SU-DHL-6 (cell line): ENCODE results near the gene MBD3L2B.
"Not testable (repeated sequence)": the region's sequence is repeated elsewhere in the genome, so short reads cannot be mapped to it uniquely, and the experiment has no call there.

Experiments
- H2AFZ ChIP-seq: fragments of 200-600 bp; sonication (generic); 2 replicates; pipeline ENCODE4 v1.6.1; 2014; ENCODE audit warnings: low read depth, mild to moderate bottlenecking, moderate library complexity, mixed read lengths, antibody characterized with exemption, low read length; ENCODE audit not compliant: severe bottlenecking
- H3F3A ChIP-seq: fragments of 200-600 bp; shearing (Covaris generic); 2 replicates; pipeline ENCODE4 v1.6.0; 2016; ENCODE audit warnings: antibody characterized with exemption, mild to moderate bottlenecking; ENCODE audit not compliant: insufficient read depth
- H3K27ac ChIP-seq: fragments of 200-600 bp; sonication (generic); 2 replicates; pipeline ENCODE4 v1.5.1; 2016; ENCODE audit warnings: low read depth, mild to moderate bottlenecking, low read length, moderate library complexity, mixed read lengths
- H3K27me3 ChIP-seq: fragments of 200-600 bp; sonication (generic), shearing (Covaris generic); 2 replicates; pipeline ENCODE4 v1.6.0; 2014; ENCODE audit warnings: mild to moderate bottlenecking, low read length
- H3K36me3 ChIP-seq: fragments of 200-600 bp; sonication (generic); 2 replicates; pipeline ENCODE4 v1.6.1; 2014; ENCODE audit warnings: mild to moderate bottlenecking, low read length, mixed read lengths
- H3K4me2 ChIP-seq: fragments of 300-600, 200-600 bp; shearing (Covaris generic), sonication (generic); 2 replicates; pipeline ENCODE4 v1.6.0; 2014; ENCODE audit warnings: low read length, low read depth, mild to moderate bottlenecking; ENCODE audit not compliant: poor library complexity, severe bottlenecking
- H3K4me3 ChIP-seq: fragments of 200-600 bp; sonication (generic); 2 replicates; pipeline ENCODE4 v1.5.1; 2014; ENCODE audit warnings: antibody characterized with exemption, low read length, mild to moderate bottlenecking, mixed read lengths; ENCODE audit not compliant: insufficient read depth, poor library complexity, severe bottlenecking
- H3K79me2 ChIP-seq: fragments of 200-600 bp; sonication (generic); 2 replicates; pipeline ENCODE4 v1.6.1; 2014; ENCODE audit warnings: mild to moderate bottlenecking, low read length, moderate library complexity; ENCODE audit not compliant: insufficient read depth
- H3K9ac ChIP-seq: fragments of 200-600 bp; sonication (generic); 2 replicates; pipeline ENCODE4 v1.7.0; 2014; ENCODE audit warnings: mild to moderate bottlenecking, low read length
- H3K9me2 ChIP-seq: fragments of 200-600 bp; sonication (generic); replicated peaks from 2 replicates; pipeline ENCODE4 v1.6.1; 2014; ENCODE audit warnings: low read length; ENCODE audit not compliant: insufficient read depth
- H3K9me3 ChIP-seq: fragments of 200-600 bp; sonication (generic); 2 replicates; pipeline ENCODE4 v1.6.1; 2014; ENCODE audit warnings: low read length, mixed read lengths; ENCODE audit not compliant: insufficient read depth
- H4K20me1 ChIP-seq: fragments of 200-600 bp; sonication (generic); 2 replicates; pipeline ENCODE4 v1.6.1; 2014; ENCODE audit warnings: low read depth, mild to moderate bottlenecking, antibody characterized with exemption, low read length, moderate library complexity, mixed read lengths
- EZH2phosphoT487 ChIP-seq: fragments of 200-600 bp; sonication (generic), shearing (Covaris generic); conservative IDR thresholded peaks from 2 replicates; pipeline ENCODE4 v1.6.1; 2018; ENCODE audit warnings: mild to moderate bottlenecking, antibody characterized with exemption, low read length, moderate library complexity, mixed read lengths
- TF ChIP-seq, protein P1 (sequence below): fragments of 200-600 bp; sonication (generic); IDR thresholded peaks from one replicate; pipeline ENCODE4 v1.5.1; 2017; ENCODE audit warnings: antibody characterized with exemption, mild to moderate bottlenecking, low read length, moderate library complexity; ENCODE audit not compliant: insufficient read depth, poor library complexity, severe bottlenecking

The MBD3L2B gene

DNA sequence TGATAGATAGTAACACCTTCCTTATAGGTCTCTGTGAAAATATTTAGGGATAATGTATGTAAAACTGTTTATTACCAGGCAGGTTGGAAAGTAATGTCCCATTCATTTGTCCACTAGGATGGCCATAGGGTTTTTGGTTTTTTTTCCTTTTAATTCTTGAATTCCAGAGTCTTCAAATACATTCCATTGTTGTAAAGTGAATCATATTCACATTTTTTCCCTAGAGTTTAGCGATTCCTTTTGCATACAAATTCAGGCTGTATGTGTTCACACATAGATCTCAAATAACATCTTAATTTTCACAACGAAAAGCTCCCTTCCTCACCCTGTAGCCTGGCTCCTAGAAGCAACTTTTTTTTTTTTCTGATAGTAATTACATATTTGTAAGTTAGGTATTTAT lies 46.5 kb upstream of the MBD3L2B start:
- H3F3A ChIP-seq = peaks cover 6% of the 10 kb centered on the region
- H3K4me3 ChIP-seq = no peak overlapping the region
- no peaks in the 10 kb centered on the region for H3K9me3 ChIP-seq
- no peak overlapping the region for H3K9ac ChIP-seq
- H4K20me1 ChIP-seq = no peaks in the 10 kb centered on the region
- H3K9me2 ChIP-seq = no peaks in the 10 kb centered on the region
- TF ChIP-seq, protein P1, sequence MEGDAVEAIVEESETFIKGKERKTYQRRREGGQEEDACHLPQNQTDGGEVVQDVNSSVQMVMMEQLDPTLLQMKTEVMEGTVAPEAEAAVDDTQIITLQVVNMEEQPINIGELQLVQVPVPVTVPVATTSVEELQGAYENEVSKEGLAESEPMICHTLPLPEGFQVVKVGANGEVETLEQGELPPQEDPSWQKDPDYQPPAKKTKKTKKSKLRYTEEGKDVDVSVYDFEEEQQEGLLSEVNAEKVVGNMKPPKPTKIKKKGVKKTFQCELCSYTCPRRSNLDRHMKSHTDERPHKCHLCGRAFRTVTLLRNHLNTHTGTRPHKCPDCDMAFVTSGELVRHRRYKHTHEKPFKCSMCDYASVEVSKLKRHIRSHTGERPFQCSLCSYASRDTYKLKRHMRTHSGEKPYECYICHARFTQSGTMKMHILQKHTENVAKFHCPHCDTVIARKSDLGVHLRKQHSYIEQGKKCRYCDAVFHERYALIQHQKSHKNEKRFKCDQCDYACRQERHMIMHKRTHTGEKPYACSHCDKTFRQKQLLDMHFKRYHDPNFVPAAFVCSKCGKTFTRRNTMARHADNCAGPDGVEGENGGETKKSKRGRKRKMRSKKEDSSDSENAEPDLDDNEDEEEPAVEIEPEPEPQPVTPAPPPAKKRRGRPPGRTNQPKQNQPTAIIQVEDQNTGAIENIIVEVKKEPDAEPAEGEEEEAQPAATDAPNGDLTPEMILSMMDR = no peak
- no peak for TF ChIP-seq EZH2phosphoT487
- H3K36me3 ChIP-seq = peaks cover 11% of the 10 kb centered on the region
- no peak overlapping the region for H3K27ac ChIP-seq
- no peak overlapping the region for H3K4me2 ChIP-seq
- H2AFZ ChIP-seq = no peak overlapping the region
- H3K27me3 ChIP-seq = no peaks in the 10 kb centered on the region
- peaks cover 20% of the 10 kb centered on the region for H3K79me2 ChIP-seq

DNA sequence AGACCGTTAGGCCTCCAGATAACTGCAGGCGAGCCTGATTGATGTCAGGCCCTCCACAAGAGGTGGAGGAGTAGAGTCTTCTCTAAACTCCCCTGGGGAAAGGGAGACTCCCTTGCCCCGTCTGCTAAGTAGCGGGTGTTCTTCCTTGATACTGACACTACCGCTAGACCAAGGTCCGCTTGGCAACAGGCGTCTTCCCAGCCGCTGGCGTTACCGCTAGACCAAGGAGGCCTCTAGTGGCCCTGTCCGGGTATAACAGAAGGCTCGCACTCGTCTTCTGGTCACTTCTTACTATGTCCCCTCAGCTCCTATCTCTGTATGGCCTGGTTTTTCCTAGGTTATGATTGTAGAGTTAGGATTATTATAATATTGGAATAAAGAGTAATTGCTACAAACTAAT lies 45.9 kb upstream of the MBD3L2B start:
- not testable (repeated sequence) for H3K36me3 ChIP-seq, H3K9ac ChIP-seq, H3K9me2 ChIP-seq, H3K9me3 ChIP-seq, H4K20me1 ChIP-seq, H3K27me3 ChIP-seq, H3F3A ChIP-seq, H3K4me2 ChIP-seq, H3K4me3 ChIP-seq, H3K27ac ChIP-seq, H2AFZ ChIP-seq
- peaks cover 20% of the 10 kb centered on the region for H3K79me2 ChIP-seq

DNA sequence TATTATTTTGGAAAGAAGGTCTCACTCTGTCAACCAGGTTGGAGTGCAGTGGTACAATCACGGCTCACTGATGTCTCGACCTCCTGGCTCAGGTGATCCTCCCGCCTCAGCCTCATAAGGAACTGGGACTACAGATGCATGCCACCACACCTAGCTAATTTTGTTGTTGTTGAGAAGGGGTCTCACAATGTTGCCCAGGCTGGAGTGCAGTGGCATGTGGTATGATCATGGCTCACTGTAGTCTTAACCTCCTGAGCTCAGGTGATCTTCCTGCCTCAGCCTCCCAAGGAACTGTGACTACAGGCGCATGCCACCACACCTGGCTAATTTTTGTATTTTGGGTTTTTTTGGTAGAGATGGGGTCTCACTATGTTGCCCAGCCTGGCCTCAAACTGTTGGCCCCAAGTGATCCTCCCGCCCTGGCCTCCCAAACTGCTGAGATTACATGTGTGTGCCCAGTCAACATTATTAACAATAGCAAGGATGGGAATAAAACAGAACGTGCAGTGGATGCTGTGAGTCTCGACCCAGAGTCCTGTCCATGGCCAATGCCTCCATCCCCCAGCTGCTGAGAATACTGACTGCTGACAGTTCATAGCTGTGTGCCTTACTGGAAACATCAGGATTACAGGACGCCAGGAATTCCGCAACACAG lies 42.7 kb upstream of the MBD3L2B start:
- peaks cover 6% of the 10 kb centered on the region for H3F3A ChIP-seq
- H3K9me3 ChIP-seq = no peaks in the 10 kb centered on the region
- H3K9ac ChIP-seq = no peak overlapping the region
- no peak for TF ChIP-seq EZH2phosphoT487
- TF ChIP-seq, protein P1 = no peak
- H3K9me2 ChIP-seq = no peaks in the 10 kb centered on the region
- no peaks in the 10 kb centered on the region for H4K20me1 ChIP-seq
- no peak overlapping the region for H3K4me2 ChIP-seq
- H3K79me2 ChIP-seq = no peaks in the 10 kb centered on the region
- no peak overlapping the region for H3K4me3 ChIP-seq
- H2AFZ ChIP-seq = no peak overlapping the region
- no peaks in the 10 kb centered on the region for H3K27me3 ChIP-seq
- no peaks in the 10 kb centered on the region for H3K36me3 ChIP-seq
- no peak overlapping the region for H3K27ac ChIP-seq

DNA sequence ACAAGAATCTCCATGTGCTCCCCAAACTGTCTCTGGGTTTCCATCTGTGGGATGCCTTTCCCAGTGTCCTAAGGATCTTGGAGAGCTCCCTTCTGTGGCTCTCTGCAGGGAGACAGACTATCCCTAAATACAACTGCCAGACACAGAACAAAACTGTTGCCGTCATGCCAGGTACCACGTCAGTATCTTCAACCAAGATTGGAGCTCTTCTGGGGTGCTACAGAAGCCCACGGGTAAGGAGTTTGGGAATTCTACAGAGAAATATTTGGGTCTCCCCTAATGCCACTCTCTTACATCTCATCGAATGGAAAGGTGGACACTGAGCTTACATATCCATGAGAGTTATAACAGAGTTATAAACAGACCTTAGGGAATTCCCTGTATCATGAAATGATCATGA lies 42.1 kb upstream of the MBD3L2B start:
- Histone ChIP-seq H3K9ac (no peak overlapping the region), H4K20me1 (no peaks in the 10 kb centered on the region), H3K9me3 (no peaks in the 10 kb centered on the region), H3K4me3 (no peak overlapping the region), H3K27me3 (no peaks in the 10 kb centered on the region), H3K36me3 (no peaks in the 10 kb centered on the region), H3K4me2 (no peak overlapping the region), H3K9me2 (no peaks in the 10 kb centered on the region), H3K79me2 (no peaks in the 10 kb centered on the region), H2AFZ (no peak overlapping the region), H3F3A (peaks cover 6% of the 10 kb centered on the region), H3K27ac (no peak overlapping the region)
- TF ChIP-seq, protein P1 = no peak
- no peak for TF ChIP-seq EZH2phosphoT487

- not testable (repeated sequence) for H3K79me2 ChIP-seq, H3K36me3 ChIP-seq, H3K27ac ChIP-seq, H3K4me3 ChIP-seq, H3K9ac ChIP-seq, H2AFZ ChIP-seq, H3F3A ChIP-seq, H3K9me2 ChIP-seq, H4K20me1 ChIP-seq, H3K9me3 ChIP-seq, H3K27me3 ChIP-seq, H3K4me2 ChIP-seq
Measured at GRCh38 chr19:7059977-7060376, 38.7 kb upstream of the MBD3L2B start.

- H3K79me2 ChIP-seq, H3K4me3 ChIP-seq, H3K9me3 ChIP-seq, H3K9me2 ChIP-seq, H3K27me3 ChIP-seq, H4K20me1 ChIP-seq, H3F3A ChIP-seq, H2AFZ ChIP-seq, H3K4me2 ChIP-seq, H3K36me3 ChIP-seq, H3K9ac ChIP-seq, H3K27ac ChIP-seq: not testable (repeated sequence)
Measured at GRCh38 chr19:7058576-7058975, 37.3 kb upstream of the MBD3L2B start, which contains the start of gene MBD3L3. Gene MBD3L3 (minus strand): TSS chr19:7058676. CDS start chr19:7058605, 71 bp downstream.
